GM12891 (cell line): Measurements from ENCODE around the gene FMN1.

ENCODE experiments used
- POLR2A ChIP-seq: IDR thresholded peaks from 2 replicates; pipeline ENCODE4 v1.6.1; 2011; ENCODE audit warnings: low read depth, low read length, control low read depth
- POLR2AphosphoS5 ChIP-seq: IDR thresholded peaks from 2 replicates; pipeline ENCODE4 v1.6.1; 2011; ENCODE audit warnings: low read depth, low read length, control low read depth
- TAF1 ChIP-seq: IDR thresholded peaks from 2 replicates; pipeline ENCODE4 v1.6.1; 2011; ENCODE audit warnings: low read depth, low read length, control low read depth

- TF ChIP-seq POLR2A, result no peak
- TF ChIP-seq POLR2AphosphoS5, result no peak
- no peak for TF ChIP-seq TAF1
Measured at GRCh38 chr15:32822739-32823138, 371.8 kb downstream of the FMN1 start.
